Activated T-helper 17 cell treated with anti-CD3 and anti-CD28 coated beads, Interleukin-2, amount 50 U/mL, for 72 hours (primary cell): Measurements from ENCODE around the gene AOAH. TPM values are rescaled to one million over a fixed set of nuclear protein-coding genes. Genes with fewer than 3 reads are reported as not detected.

Source experiments
- ATAC-seq: fragments of 150-1000 bp; cut with Tn5 transposase; replicated peaks from 2 replicates; pipeline ENCODE4 v1.10.0; 2021; ENCODE audit warnings: mild to moderate bottlenecking, moderate library complexity
- H3K27ac Mint-ChIP-seq: one replicate; pipeline ENCODE4 v1.8.0; 2022; ENCODE audit warnings: mixed read lengths
- H3K27me3 Mint-ChIP-seq: one replicate; pipeline ENCODE4 v1.8.0; 2022; ENCODE audit warnings: mixed read lengths
- H3K36me3 Mint-ChIP-seq: one replicate; pipeline ENCODE4 v1.8.0; 2022; ENCODE audit warnings: low read depth, mild to moderate bottlenecking, mixed read lengths
- H3K4me1 Mint-ChIP-seq: one replicate; pipeline ENCODE4 v1.8.0; 2022; ENCODE audit warnings: mixed read lengths
- H3K4me3 Mint-ChIP-seq: one replicate; pipeline ENCODE4 v1.8.0; 2022; ENCODE audit warnings: mild to moderate bottlenecking, mixed read lengths
- H3K9me3 Mint-ChIP-seq: one replicate; pipeline ENCODE4 v1.8.0; 2022; ENCODE audit warnings: mixed read lengths
- total RNA-seq, 2 donors: library from RNA; stranded (reverse); gene quantifications; one replicate each; pipeline ENCODE4 v1.2.3, GENCODE V29; 2022

AOAH gene
- total RNA-seq, result 1 to 10 TPM; 1.4 to 2.9 TPM

GRCh38 chr7:36723951-36724664 is at the start of gene AOAH:
Gene AOAH, minus strand, starts transcription at chr7:36724494. Its CDS starts 346 bp downstream, at chr7:36724148.
- peak within 1 kb of the TSS; percentile 87 for H3K27ac Mint-ChIP-seq
- peaks cover 4% of the 10 kb centered on the region for H3K9me3 Mint-ChIP-seq
- H3K4me3 Mint-ChIP-seq, result peak within 1 kb of the TSS; percentile 71
- peaks cover 44% of the 10 kb centered on the region for H3K4me1 Mint-ChIP-seq
- no peaks in the 10 kb centered on the region for H3K36me3 Mint-ChIP-seq
- peak; percentile 79 for ATAC-seq
- H3K27me3 Mint-ChIP-seq, result no peaks in the 10 kb centered on the region

GRCh38 chr7:36766451-36766850 is 42.2 kb upstream of the AOAH start:
- Mint-ChIP-seq H3K4me3 (no peak overlapping the region), H3K9me3 (no peaks in the 10 kb centered on the region), H3K36me3 (no peaks in the 10 kb centered on the region), H3K4me1 (no peaks in the 10 kb centered on the region), H3K27me3 (no peaks in the 10 kb centered on the region), H3K27ac (no peak overlapping the region)
- ATAC-seq, result no peak

GRCh38 chr7:36765605-36766004 is 41.3 kb upstream of the AOAH start:
- no peak for ATAC-seq
- H3K27me3 Mint-ChIP-seq, result no peaks in the 10 kb centered on the region
- H3K27ac Mint-ChIP-seq, result no peak overlapping the region
- H3K36me3 Mint-ChIP-seq, result no peaks in the 10 kb centered on the region
- no peaks in the 10 kb centered on the region for H3K9me3 Mint-ChIP-seq
- H3K4me1 Mint-ChIP-seq, result no peaks in the 10 kb centered on the region
- H3K4me3 Mint-ChIP-seq, result no peak overlapping the region

- H3K9me3 Mint-ChIP-seq, result no peaks in the 10 kb centered on the region
- H3K4me1 Mint-ChIP-seq, result no peaks in the 10 kb centered on the region
- H3K27me3 Mint-ChIP-seq, result no peaks in the 10 kb centered on the region
- no peak overlapping the region for H3K4me3 Mint-ChIP-seq
- no peak overlapping the region for H3K27ac Mint-ChIP-seq
- H3K36me3 Mint-ChIP-seq, result no peaks in the 10 kb centered on the region
- ATAC-seq, result peak; percentile 12
These were observed 40.6 kb upstream of the AOAH start for GRCh38 chr7:36764929-36765328.

GRCh38 chr7:36763132-36763816 is 39.0 kb upstream of the AOAH start:
- no peaks in the 10 kb centered on the region for H3K9me3 Mint-ChIP-seq
- H3K27me3 Mint-ChIP-seq, result no peaks in the 10 kb centered on the region
- no peak for ATAC-seq
- H3K36me3 Mint-ChIP-seq, result no peaks in the 10 kb centered on the region
- no peaks in the 10 kb centered on the region for H3K4me1 Mint-ChIP-seq
- no peak overlapping the region for H3K27ac Mint-ChIP-seq
- no peak overlapping the region for H3K4me3 Mint-ChIP-seq

- Mint-ChIP-seq H3K27me3 (no peaks in the 10 kb centered on the region), H3K4me3 (no peak overlapping the region), H3K9me3 (no peaks in the 10 kb centered on the region), H3K27ac (no peak overlapping the region), H3K4me1 (no peaks in the 10 kb centered on the region), H3K36me3 (no peaks in the 10 kb centered on the region)
- no peak for ATAC-seq
These were observed 38.1 kb upstream of the AOAH start for GRCh38 chr7:36762394-36762793.

- Mint-ChIP-seq H3K9me3 (no peaks in the 10 kb centered on the region), H3K27me3 (no peaks in the 10 kb centered on the region), H3K27ac (no peak overlapping the region), H3K4me3 (no peak overlapping the region), H3K36me3 (no peaks in the 10 kb centered on the region), H3K4me1 (no peaks in the 10 kb centered on the region)
- ATAC-seq, result no peak
These were observed 37.5 kb upstream of the AOAH start for GRCh38 chr7:36761835-36762234.

- Mint-ChIP-seq H3K27ac (no peak overlapping the region), H3K36me3 (no peaks in the 10 kb centered on the region), H3K9me3 (no peaks in the 10 kb centered on the region), H3K27me3 (no peaks in the 10 kb centered on the region), H3K4me1 (no peaks in the 10 kb centered on the region), H3K4me3 (no peak overlapping the region)
- ATAC-seq, result no peak
These were observed 36.8 kb upstream of the AOAH start for GRCh38 chr7:36760856-36761762.

GRCh38 chr7:36758879-36759278 is 34.6 kb upstream of the AOAH start:
- no peaks in the 10 kb centered on the region for H3K27me3 Mint-ChIP-seq
- ATAC-seq, result no peak
- H3K27ac Mint-ChIP-seq, result no peak overlapping the region
- no peaks in the 10 kb centered on the region for H3K36me3 Mint-ChIP-seq
- H3K4me3 Mint-ChIP-seq, result no peak overlapping the region
- no peaks in the 10 kb centered on the region for H3K9me3 Mint-ChIP-seq
- H3K4me1 Mint-ChIP-seq, result no peaks in the 10 kb centered on the region

GRCh38 chr7:36755484-36755883 is 31.2 kb upstream of the AOAH start:
- no peak for ATAC-seq

GRCh38 chr7:36752026-36752711 is 27.9 kb upstream of the AOAH start:
- no peaks in the 10 kb centered on the region for H3K36me3 Mint-ChIP-seq
- H3K4me1 Mint-ChIP-seq, result peaks cover 17% of the 10 kb centered on the region
- H3K27ac Mint-ChIP-seq, result no peak overlapping the region
- peaks cover 1% of the 10 kb centered on the region for H3K27me3 Mint-ChIP-seq
- H3K4me3 Mint-ChIP-seq, result no peak overlapping the region
- no peak for ATAC-seq
- H3K9me3 Mint-ChIP-seq, result no peaks in the 10 kb centered on the region

More at GRCh38 chr7:36755484-36755883, 31.2 kb upstream of the AOAH start:
- Mint-ChIP-seq H3K36me3 (no peaks in the 10 kb centered on the region), H3K4me3 (no peak overlapping the region), H3K4me1 (peaks cover 2% of the 10 kb centered on the region), H3K9me3 (no peaks in the 10 kb centered on the region), H3K27me3 (no peaks in the 10 kb centered on the region), H3K27ac (no peak overlapping the region)

- Mint-ChIP-seq H3K4me3 (no peak overlapping the region), H3K4me1 (peaks cover 18% of the 10 kb centered on the region), H3K27ac (no peak overlapping the region), H3K27me3 (peaks cover 4% of the 10 kb centered on the region), H3K9me3 (no peaks in the 10 kb centered on the region), H3K36me3 (no peaks in the 10 kb centered on the region)
- no peak for ATAC-seq
These were observed 26.2 kb upstream of the AOAH start for GRCh38 chr7:36750451-36750850.

GRCh38 chr7:36749282-36749960 is 25.1 kb upstream of the AOAH start:
- Mint-ChIP-seq H3K36me3 (no peaks in the 10 kb centered on the region), H3K4me3 (no peak overlapping the region), H3K9me3 (no peaks in the 10 kb centered on the region), H3K27me3 (peaks cover 4% of the 10 kb centered on the region), H3K4me1 (peaks cover 18% of the 10 kb centered on the region), H3K27ac (no peak overlapping the region)
- ATAC-seq, result no peak
